Measurements from ENCODE around the gene CEP20. TPM values are rescaled to one million over a fixed set of nuclear protein-coding genes. Genes with fewer than 3 reads are reported as not detected.

The CEP20 gene
- total RNA-seq, 4 donors from 2014 or later, result 39.7 to 43.3 (median 40.7) TPM

DNA sequence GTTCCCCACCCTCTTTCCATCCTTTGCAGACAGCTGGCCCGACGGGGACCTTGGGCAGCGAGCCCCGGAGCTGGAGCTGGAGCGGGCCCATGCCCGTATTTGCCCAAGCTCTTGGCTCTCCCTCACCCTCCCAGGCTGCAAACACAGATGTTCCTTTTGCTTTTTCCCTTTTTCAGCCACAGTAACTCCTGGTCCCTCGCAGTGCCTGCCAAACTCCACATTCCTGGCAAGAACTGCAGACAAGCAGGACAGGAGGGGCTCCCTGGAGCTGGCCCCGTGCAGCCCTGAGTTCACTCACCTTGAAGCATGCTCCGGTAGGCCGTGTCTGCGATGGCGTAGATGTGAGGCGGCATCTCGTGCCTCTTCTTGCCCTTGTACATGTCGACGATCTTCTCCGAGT, 65.4 kb downstream of the CEP20 start:
- DNase-seq (ENCODE audit: low spot score in 2 of 2), result no peak
- TF ChIP-seq POLR2A (IDR thresholded peaks at IDR 0.05) (no peak), CTCF (IDR thresholded peaks at IDR 0.05) (no peak)
- WGBS, 2 donors, result 49 to 64% methylated on average over 17 of the region's 17 CpGs
- H3K4me3 ChIP-seq (ENCODE audit: low read depth, poor library complexity, severe bottlenecking), result no peak overlapping the region
- intact Hi-C loops (cut with DNase I; ENCODE audit: low total_unique reads), result loop anchor here (10.0 kb wide), 1 partner anchor 58 kb away; no protein-coding TSS in a partner anchor

- 88 to 89% methylated on average over 7 of the region's 7 CpGs for WGBS, 2 donors
Measured at GRCh38 chr16:15820837-15821236, 67.6 kb downstream of the CEP20 start.

DNA sequence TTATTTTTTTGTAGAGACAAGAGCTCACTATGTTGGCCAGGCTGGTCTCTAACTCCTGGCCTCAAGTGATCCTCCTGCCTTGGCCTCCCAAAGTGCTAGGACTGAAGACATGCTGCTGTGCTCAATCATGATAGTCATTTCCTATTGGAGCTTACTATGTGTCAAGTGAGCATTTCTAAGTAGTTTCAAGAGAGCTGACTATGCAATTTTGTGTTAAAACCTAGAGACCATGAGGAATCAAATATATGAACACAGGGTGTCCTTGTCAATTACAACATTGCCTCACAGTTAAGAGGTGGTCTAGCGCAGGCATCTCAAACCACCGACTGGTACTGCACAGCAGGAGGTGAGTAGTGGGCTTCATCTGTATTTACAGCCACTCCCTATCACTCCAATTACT, 69.4 kb downstream of the CEP20 start:
- intact Hi-C loops (cut with DNase I; ENCODE audit: low total_unique reads), result no loop called here
- TF ChIP-seq CTCF (IDR thresholded peaks at IDR 0.05) (no peak), POLR2A (IDR thresholded peaks at IDR 0.05) (no peak)
- 94% methylated on average over 2 of the region's 2 CpGs for WGBS, 2 donors
- DNase-seq (ENCODE audit: low spot score in 2 of 2), result no peak
- no peak overlapping the region for H3K4me3 ChIP-seq (ENCODE audit: low read depth, poor library complexity, severe bottlenecking)

More at GRCh38 chr16:15820837-15821236, 67.6 kb downstream of the CEP20 start:
- DNase-seq (ENCODE audit: low spot score in 2 of 2), result peak in 1 of 2 donors; percentile 14
- no peak for TF ChIP-seq POLR2A (IDR thresholded peaks at IDR 0.05)
- TF ChIP-seq CTCF (IDR thresholded peaks at IDR 0.05), result no peak
- intact Hi-C loops (cut with DNase I; ENCODE audit: low total_unique reads), result loop anchor here (10.0 kb wide), 1 partner anchor 56 kb away; no protein-coding TSS in a partner anchor
- no peak overlapping the region for H3K4me3 ChIP-seq (ENCODE audit: low read depth, poor library complexity, severe bottlenecking)

DNA sequence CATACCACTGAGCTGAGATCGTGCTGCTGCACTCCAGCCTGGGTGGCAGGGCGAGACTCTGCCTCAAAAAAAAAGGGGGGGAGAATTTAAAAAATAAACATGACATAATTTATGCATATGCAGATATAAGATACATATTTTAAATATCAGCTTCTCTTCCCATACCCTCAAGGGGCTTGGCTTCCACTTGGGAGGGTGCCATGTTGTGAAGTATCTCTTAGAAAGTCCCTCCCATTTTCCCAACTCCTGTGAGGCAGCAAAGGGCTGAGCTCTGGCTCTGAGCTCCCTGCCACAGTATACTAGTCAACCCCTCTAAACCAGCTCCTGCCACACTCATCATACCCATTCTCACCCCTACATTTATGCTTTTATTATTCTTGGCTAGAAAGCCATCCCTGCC, 71.0 kb downstream of the CEP20 start:
- no peak for TF ChIP-seq CTCF (IDR thresholded peaks at IDR 0.05)
- no peak for TF ChIP-seq POLR2A (IDR thresholded peaks at IDR 0.05)
- intact Hi-C loops (cut with DNase I; ENCODE audit: low total_unique reads), result no loop called here
- WGBS, 2 donors, result 76% methylated on average over 2 of the region's 2 CpGs
- no peak for DNase-seq (ENCODE audit: low spot score in 2 of 2)
- no peak overlapping the region for H3K4me3 ChIP-seq (ENCODE audit: low read depth, poor library complexity, severe bottlenecking)

- intact Hi-C loops (cut with DNase I; ENCODE audit: low total_unique reads), result no loop called here
- DNase-seq (ENCODE audit: low spot score in 2 of 2), result no peak
- H3K4me3 ChIP-seq (ENCODE audit: low read depth, poor library complexity, severe bottlenecking), result no peak overlapping the region
- no peak for TF ChIP-seq CTCF (IDR thresholded peaks at IDR 0.05)
- no peak for TF ChIP-seq POLR2A (IDR thresholded peaks at IDR 0.05)
Measured at GRCh38 chr16:15816228-15816627, 72.2 kb downstream of the CEP20 start.

Other genes with a start within 250 kb of the CEP20 start
- gene MARF1, start 245.4 kb downstream of the CEP20 start, total RNA-seq, result 10 to 100 TPM; 31.2 to 43.2 (median 35.7) TPM
- 100 to 1,000 TPM in 1 of 4 donors, 10 to 100 TPM in 3; 69.8 to 184 (median 85.1) TPM for gene NDE1, start 238.4 kb downstream of the CEP20 start, total RNA-seq
- gene MYH11, start 31.6 kb downstream of the CEP20 start, total RNA-seq, result 100 to 1,000 TPM in 1 of 4 donors, 10 to 100 TPM in 3; 13.7 to 139 (median 39.0) TPM
- 10 to 100 TPM; 16.4 to 25.3 (median 21.8) TPM for gene ABCC1, start 61.0 kb upstream of the CEP20 start, total RNA-seq

Data from lower leg skin (tissue), 4 donors.